MM.1S (cell line): ENCODE measurements around the gene CHPF2.

Experiments
- CTCF ChIP-seq: fragments of 300-600 bp; sonication (generic); IDR thresholded peaks from 2 replicates; pipeline ENCODE4 v1.5.1; 2016; ENCODE audit warnings: antibody characterized with exemption, low read length, mixed read lengths
- EZH2 ChIP-seq: fragments of 300-600 bp; sonication (generic); optimal IDR thresholded peaks from 2 replicates; pipeline ENCODE3; 2017; ENCODE audit warnings: low read depth, mild to moderate bottlenecking, antibody characterized with exemption, low read length, mixed read lengths
- EZH2phosphoT487 ChIP-seq: fragments of 300-600 bp; sonication (generic); IDR thresholded peaks from 2 replicates; pipeline ENCODE4 v1.6.1; 2018; ENCODE audit warnings: antibody characterized with exemption, low read length

- TF ChIP-seq CTCF, result no peak
- TF ChIP-seq EZH2, result no peak
- TF ChIP-seq EZH2phosphoT487, result no peak
These were observed 42.1 kb downstream of the CHPF2 start for GRCh38 chr7:151274396-151274795.
